ENCODE results near the gene SLC12A4. TPM values are rescaled to one million over a fixed set of nuclear protein-coding genes. Genes with fewer than 3 reads are reported as not detected.
"Not testable (repeated sequence)": the region's sequence is repeated elsewhere in the genome, so short reads cannot be mapped to it uniquely, and the experiment has no call there.

SLC12A4 gene
- total RNA-seq, result 100 to 1,000 TPM in 1 of 2 donors, 10 to 100 TPM in 1; 91.9 to 103 TPM
- polyA plus RNA-seq, result 10 to 100 TPM; 32.9 to 39.8 TPM
- long read RNA-seq, donor 1, full-length matches to known transcripts, result 3 of 18 reads
- long read RNA-seq, donor 1, partial matches to known transcripts, result 15 of 18 reads
- long read RNA-seq, donor 1, other reads (novel, unspliced or antisense), result 0 of 18 reads
- long read RNA-seq, donor 2, full-length matches to known transcripts, result 1 of 1 reads
- long read RNA-seq, donor 2, partial matches to known transcripts, result 0 of 1 reads
- long read RNA-seq, donor 2, other reads (novel, unspliced or antisense), result 0 of 1 reads
- long read RNA-seq, donor 3, result 0 reads
- long read RNA-seq, donor 4, result 0 reads
- long read RNA-seq, donor 5, full-length matches to known transcripts, result 2 of 9 reads
- long read RNA-seq, donor 5, partial matches to known transcripts, result 7 of 9 reads
- long read RNA-seq, donor 5, other reads (novel, unspliced or antisense), result 0 of 9 reads

GRCh38 chr16:67968400-67969253 is at the start of gene SLC12A4:
SLC12A4 (minus strand) TSS chr16:67968637; CDS start chr16:67968553, 84 bp downstream.
- Histone ChIP-seq H3K9me3 (ENCODE audit: control insufficient read depth in 4 of 4, insufficient read depth in 3 of 4, low read length in 3 of 4) (no peaks in the 10 kb centered on the region), H3K27me3 (ENCODE audit: control insufficient read depth in 3 of 3, insufficient read depth in 3 of 3, low read length in 2 of 3) (no peaks in the 10 kb centered on the region), H3K27ac (ENCODE audit: low read depth in 1 of 2, low read length in 1 of 2) (peak within 1 kb of the TSS; percentile 94 to 95), H3K9ac (ENCODE audit: insufficient read depth in 1 of 2, low read length in 2 of 2) (peak within 1 kb of the TSS; percentile 80 to 95), H3K4me3 (peak within 1 kb of the TSS; percentile 88), H3K36me3 (ENCODE audit: control insufficient read depth in 4 of 4, insufficient read depth in 4 of 4, low read length in 4 of 4) (peaks cover 0 to 6% (median 2%) of the 10 kb centered on the region in 4 donors), H3K4me1 (ENCODE audit: control insufficient read depth in 5 of 5, insufficient read depth in 5 of 5, low read length in 5 of 5) (peaks cover 8 to 32% (median 19%) of the 10 kb centered on the region in 5 donors)
- DNase-seq, result peak; percentile 93 to 95 (median 94)
- ATAC-seq (ENCODE audit: insufficient read depth, low FRiP score), result peak; percentile 97
- no peak for TF ChIP-seq CTCF (IDR thresholded peaks at IDR 0.05; ENCODE audit: control extremely low read depth, extremely low read depth)
- 1% methylated on average over 61 to 78 of the region's 78 CpGs for WGBS, 2 donors

- ATAC-seq (ENCODE audit: insufficient read depth, low FRiP score) (no peak), DNase-seq (no peak)
- no peaks in the 10 kb centered on the region for H3K36me3 ChIP-seq (ENCODE audit: control insufficient read depth in 4 of 4, insufficient read depth in 4 of 4, low read length in 4 of 4)
- no peak within 1 kb of the TSS for H3K9ac ChIP-seq (ENCODE audit: insufficient read depth in 1 of 2, low read length in 2 of 2)
- no peaks in the 10 kb centered on the region for H3K4me1 ChIP-seq (ENCODE audit: control insufficient read depth in 5 of 5, insufficient read depth in 5 of 5, low read length in 5 of 5)
- no peak within 1 kb of the TSS for H3K27ac ChIP-seq (ENCODE audit: low read depth in 1 of 2, low read length in 1 of 2)
- TF ChIP-seq CTCF (IDR thresholded peaks at IDR 0.05; ENCODE audit: control extremely low read depth, extremely low read depth), result no peak
- H3K27me3 ChIP-seq (ENCODE audit: control insufficient read depth in 3 of 3, insufficient read depth in 3 of 3, low read length in 2 of 3), result peaks cover 0 to 3% (median 0%) of the 10 kb centered on the region in 3 donors
- H3K9me3 ChIP-seq (ENCODE audit: control insufficient read depth in 4 of 4, insufficient read depth in 3 of 4, low read length in 3 of 4), result no peaks in the 10 kb centered on the region
- H3K4me3 ChIP-seq, result no peak within 1 kb of the TSS
- WGBS, 2 donors, result 85 to 94% methylated on average over 5 of the region's 5 CpGs
Measured at GRCh38 chr16:68015681-68016080, 47.2 kb upstream of the SLC12A4 start, which contains the start of gene DPEP2NB. DPEP2NB (minus strand) TSS chr16:68015911; CDS start chr16:68015770, 141 bp downstream.

GRCh38 chr16:68013440-68013839 is 45.0 kb upstream of the SLC12A4 start:
- Histone ChIP-seq H3K4me3 (no peak overlapping the region), H3K9ac (ENCODE audit: insufficient read depth in 1 of 2, low read length in 2 of 2) (no peak overlapping the region), H3K36me3 (ENCODE audit: control insufficient read depth in 4 of 4, insufficient read depth in 4 of 4, low read length in 4 of 4) (no peaks in the 10 kb centered on the region), H3K4me1 (ENCODE audit: control insufficient read depth in 5 of 5, insufficient read depth in 5 of 5, low read length in 5 of 5) (peaks cover 0 to 2% (median 0%) of the 10 kb centered on the region in 5 donors), H3K27ac (ENCODE audit: low read depth in 1 of 2, low read length in 1 of 2) (no peak overlapping the region), H3K27me3 (ENCODE audit: control insufficient read depth in 3 of 3, insufficient read depth in 3 of 3, low read length in 2 of 3) (peaks cover 0 to 3% (median 0%) of the 10 kb centered on the region in 3 donors), H3K9me3 (ENCODE audit: control insufficient read depth in 4 of 4, insufficient read depth in 3 of 4, low read length in 3 of 4) (no peaks in the 10 kb centered on the region)
- no peak for ATAC-seq (ENCODE audit: insufficient read depth, low FRiP score)
- TF ChIP-seq CTCF (IDR thresholded peaks at IDR 0.05; ENCODE audit: control extremely low read depth, extremely low read depth), result no peak
- DNase-seq, result peak in 1 of 3 donors; percentile 7
- WGBS, 2 donors, result 23 to 52% methylated on average over 1 of the region's 1 CpG

DNA sequence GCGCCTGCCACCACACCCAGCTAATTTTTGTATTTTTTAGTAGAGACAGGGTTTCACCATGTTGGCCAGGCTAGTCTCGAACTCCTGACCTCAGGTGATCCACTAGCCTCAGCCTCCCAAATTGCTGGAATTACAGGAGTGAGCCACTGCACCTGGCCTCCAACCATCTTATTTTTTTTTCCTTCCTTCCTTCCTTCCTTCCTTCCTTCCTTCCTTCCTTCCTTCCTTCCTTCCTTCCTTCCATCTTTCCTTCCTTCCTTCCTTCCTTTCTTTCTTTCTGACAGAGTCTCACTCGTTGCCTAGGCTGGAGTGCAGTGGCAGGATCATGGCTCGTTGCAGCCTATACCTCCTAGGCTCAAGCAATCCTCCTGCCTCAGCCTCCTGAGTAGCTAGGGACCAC is 41.4 kb upstream of the SLC12A4 start:
- not testable (repeated sequence) for H3K36me3 ChIP-seq (ENCODE audit: control insufficient read depth in 4 of 4, insufficient read depth in 4 of 4, low read length in 4 of 4); DNase-seq; H3K27me3 ChIP-seq (ENCODE audit: control insufficient read depth in 3 of 3, insufficient read depth in 3 of 3, low read length in 2 of 3); H3K9me3 ChIP-seq (ENCODE audit: control insufficient read depth in 4 of 4, insufficient read depth in 3 of 4, low read length in 3 of 4); H3K9ac ChIP-seq (ENCODE audit: insufficient read depth in 1 of 2, low read length in 2 of 2); H3K4me1 ChIP-seq (ENCODE audit: control insufficient read depth in 5 of 5, insufficient read depth in 5 of 5, low read length in 5 of 5); H3K4me3 ChIP-seq; ATAC-seq (ENCODE audit: insufficient read depth, low FRiP score); H3K27ac ChIP-seq (ENCODE audit: low read depth in 1 of 2, low read length in 1 of 2)
- 76 to 84% methylated on average over 4 of the region's 4 CpGs for WGBS, 2 donors

Data from lung (tissue), 16 donors.